H9 (cell line): ENCODE results near the gene LDB3. TPM values are rescaled to one million over a fixed set of nuclear protein-coding genes. Genes with fewer than 3 reads are reported as not detected.

ENCODE experiments used
- DNase-seq: peaks from one replicate; pipeline ENCODE4 v3.0.0-alpha.2; 2017
- H2AFZ ChIP-seq: one replicate; pipeline ENCODE4 v1.6.1; 2013; ENCODE audit warnings: mild to moderate bottlenecking, low read length, control low read depth, moderate library complexity
- H2AK5ac ChIP-seq: 2 replicates; pipeline ENCODE4 v1.6.1; 2013; ENCODE audit warnings: low read length, control low read depth, mixed read lengths; ENCODE audit not compliant: insufficient read length
- H2BK120ac ChIP-seq: one replicate; pipeline ENCODE4 v1.6.1; 2013; ENCODE audit warnings: low read depth, mild to moderate bottlenecking, low read length, control low read depth, inconsistent platforms; ENCODE audit not compliant: poor library complexity, severe bottlenecking
- H2BK12ac ChIP-seq: 2 replicates; pipeline ENCODE4 v1.6.1; 2013; ENCODE audit warnings: low read length, control low read depth, mixed read lengths, low read depth; ENCODE audit not compliant: insufficient read length
- H2BK15ac ChIP-seq: 2 replicates; pipeline ENCODE4 v1.6.1; 2013; ENCODE audit warnings: low read depth, low read length, control low read depth
- H2BK20ac ChIP-seq: one replicate; pipeline ENCODE4 v1.6.1; 2013; ENCODE audit warnings: low read depth, mild to moderate bottlenecking, low read length, control low read depth, inconsistent platforms; ENCODE audit not compliant: poor library complexity, severe bottlenecking
- H2BK5ac ChIP-seq: 2 replicates; pipeline ENCODE4 v1.6.1; 2013; ENCODE audit warnings: low read length, control low read depth, mixed read lengths; ENCODE audit not compliant: insufficient read length
- H3K14ac ChIP-seq: 2 replicates; pipeline ENCODE4 v1.6.1; 2013; ENCODE audit warnings: low read length, control low read depth; ENCODE audit not compliant: insufficient read depth
- H3K18ac ChIP-seq: 2 replicates; pipeline ENCODE4 v1.6.1; 2013; ENCODE audit warnings: low read depth, mild to moderate bottlenecking, mixed read lengths, low read length, control low read depth; ENCODE audit not compliant: insufficient read length
- H3K23ac ChIP-seq: 2 replicates; pipeline ENCODE4 v1.6.1; 2013; ENCODE audit warnings: low read length, control low read depth, mixed read lengths, low read depth; ENCODE audit not compliant: insufficient read length
- H3K23me2 ChIP-seq: 2 replicates; pipeline ENCODE4 v1.6.1; 2013; ENCODE audit warnings: low read depth, mild to moderate bottlenecking, mixed read lengths, low read length, control low read depth; ENCODE audit not compliant: insufficient read length, poor library complexity, severe bottlenecking
- H3K27ac ChIP-seq: 2 replicates; pipeline ENCODE4 v1.5.1; 2013; ENCODE audit warnings: low read length, control low read depth, mixed read lengths, low read depth; ENCODE audit not compliant: insufficient read length
- H3K27me3 ChIP-seq: 2 replicates; pipeline ENCODE4 v1.6.1; 2013; ENCODE audit warnings: low read length, control low read depth, inconsistent platforms; ENCODE audit not compliant: insufficient read depth
- H3K4ac ChIP-seq: 2 replicates; pipeline ENCODE4 v1.6.1; 2013; ENCODE audit warnings: low read depth, mild to moderate bottlenecking, control low read depth, inconsistent platforms, low read length, moderate library complexity
- H3K4me1 ChIP-seq: 2 replicates; pipeline ENCODE4 v1.6.1; 2013; ENCODE audit warnings: low read length, control low read depth, inconsistent platforms; ENCODE audit not compliant: insufficient read depth
- H3K4me2 ChIP-seq: 2 replicates; pipeline ENCODE4 v1.6.1; 2013; ENCODE audit warnings: low read length, control low read depth, mixed read lengths; ENCODE audit not compliant: insufficient read length, insufficient read depth
- H3K56ac ChIP-seq: 2 replicates; pipeline ENCODE4 v1.6.1; 2013; ENCODE audit warnings: low read depth, mild to moderate bottlenecking, mixed read lengths, low read length, control low read depth; ENCODE audit not compliant: insufficient read length
- H3K79me1 ChIP-seq: 2 replicates; pipeline ENCODE4 v1.6.1; 2013; ENCODE audit warnings: low read depth, mild to moderate bottlenecking, moderate library complexity, low read length, control low read depth, inconsistent platforms; ENCODE audit not compliant: insufficient read depth, poor library complexity, severe bottlenecking
- H3K79me2 ChIP-seq: 2 replicates; pipeline ENCODE4 v1.6.1; 2013; ENCODE audit warnings: low read length, control low read depth, inconsistent platforms; ENCODE audit not compliant: insufficient read depth
- H3K9ac ChIP-seq: 2 replicates; pipeline ENCODE4 v1.6.1; 2013; ENCODE audit warnings: low read length, control low read depth, mixed read lengths; ENCODE audit not compliant: insufficient read length; ENCODE audit errors: extremely low read depth
- H3K9me3 ChIP-seq: one replicate; pipeline ENCODE4 v1.6.1; 2013; ENCODE audit warnings: low read depth, low read length, inconsistent platforms; ENCODE audit not compliant: control insufficient read depth
- H3T11ph ChIP-seq: one replicate; pipeline ENCODE4 v1.6.1; 2013; ENCODE audit warnings: mild to moderate bottlenecking, low read length, control low read depth, inconsistent platforms
- H4K20me1 ChIP-seq: one replicate; pipeline ENCODE4 v1.6.1; 2013; ENCODE audit not compliant: control insufficient read depth, insufficient read length, insufficient read depth
- H4K5ac ChIP-seq: 2 replicates; pipeline ENCODE4 v1.6.1; 2013; ENCODE audit warnings: low read depth, mild to moderate bottlenecking, mixed read lengths, low read length, control low read depth; ENCODE audit not compliant: insufficient read length
- H4K8ac ChIP-seq: replicated peaks from 2 replicates; pipeline ENCODE4 v1.6.1; 2013; ENCODE audit warnings: low read length, control low read depth, mixed read lengths, low read depth; ENCODE audit not compliant: insufficient read length
- H4K91ac ChIP-seq: 2 replicates; pipeline ENCODE4 v1.6.1; 2013; ENCODE audit warnings: low read depth, mild to moderate bottlenecking, moderate library complexity, mixed read lengths, low read length, control low read depth; ENCODE audit not compliant: insufficient read length
- H3K27ac Mint-ChIP-seq, 3 experiments: 2 replicates in 2 of 3; 3 replicates in 1 of 3; pipeline ENCODE4 v1.8.0; 2020 to 2021; ENCODE audit warnings: mixed read lengths in 3 of 3, mild to moderate bottlenecking in 1 of 3, moderate library complexity in 1 of 3
- H3K27me3 Mint-ChIP-seq: 2 replicates; pipeline ENCODE4 v1.8.0; 2021; ENCODE audit warnings: low read depth, mild to moderate bottlenecking, moderate library complexity, mixed read lengths
- H3K36me3 Mint-ChIP-seq, 3 experiments: 2 replicates in 2 of 3; 3 replicates in 1 of 3; pipeline ENCODE4 v1.8.0; 2020 to 2021; ENCODE audit warnings: low read depth in 3 of 3, mixed read lengths in 3 of 3; ENCODE audit not compliant: insufficient read depth in 1 of 3
- H3K4me1 Mint-ChIP-seq, 2 experiments: 2 replicates each; pipeline ENCODE4 v1.8.0; 2020; ENCODE audit warnings: mixed read lengths in 2 of 2
- H3K4me3 Mint-ChIP-seq, 2 experiments: 2 replicates in 1 of 2; 3 replicates in 1 of 2; pipeline ENCODE4 v1.8.0; 2020 to 2021; ENCODE audit warnings: mild to moderate bottlenecking in 2 of 2, mixed read lengths in 2 of 2, moderate library complexity in 1 of 2
- H3K9me3 Mint-ChIP-seq, 2 experiments: 2 replicates in 1 of 2; 3 replicates in 1 of 2; pipeline ENCODE4 v1.8.0; 2020; ENCODE audit warnings: mild to moderate bottlenecking in 2 of 2, mixed read lengths in 2 of 2, moderate library complexity in 1 of 2
- CTCF ChIP-seq: fragments of 200-600 bp; sonication (generic); conservative IDR thresholded peaks from 3 replicates; pipeline ENCODE4 v1.8.0; 2021; ENCODE audit warnings: antibody characterized with exemption, mild to moderate bottlenecking
- WGBS: extraction: QIAGEN DNeasy Blood & Tissue Kit; methylation state at CpG from one replicate; pipeline ENCODE4 v1.1.7; 2013; ENCODE audit warnings: missing lambda C conversion rate, low lambda C conversion rate, mixed read lengths; ENCODE audit not compliant: insufficient read length; ENCODE audit errors: extremely low coverage; 5-methylcytosine and 5-hydroxymethylcytosine counted together
- total RNA-seq: library from RNA; stranded (reverse); gene quantifications from 2 replicates; pipeline ENCODE4 v1.2.1, GENCODE V29; 2021

Gene LDB3
- total RNA-seq, 1 experiment from 2014 or later = 0.17 TPM

GRCh38 chr10:86732771-86733170, 64.5 kb downstream of the LDB3 start:
- Histone ChIP-seq H3K23me2 (no peaks in the 10 kb centered on the region), H3K9ac (no peak overlapping the region), H2BK5ac (no peak overlapping the region), H3K79me2 (no peaks in the 10 kb centered on the region), H3K56ac (no peak overlapping the region), H4K20me1 (no peaks in the 10 kb centered on the region), H3K27ac (no peak overlapping the region), H4K5ac (no peak overlapping the region), H3K9me3 (no peaks in the 10 kb centered on the region), H2BK20ac (no peak overlapping the region), H2BK120ac (no peak overlapping the region), H2BK15ac (no peak overlapping the region), H3T11ph (no peak overlapping the region), H4K8ac (no peak overlapping the region), H3K23ac (no peak overlapping the region), H3K4me2 (no peak overlapping the region), H3K4me1 (peaks cover 2% of the 10 kb centered on the region; the same call in 1 of the 2 replicates), H2AFZ (no peak overlapping the region), H3K27me3 (no peaks in the 10 kb centered on the region), H2BK12ac (no peak overlapping the region), H3K18ac (no peak overlapping the region), H3K79me1 (no peaks in the 10 kb centered on the region), H3K4ac (no peak overlapping the region), H2AK5ac (no peak overlapping the region), H3K14ac (no peak overlapping the region), H4K91ac (no peak overlapping the region)
- DNase-seq = no peak
- Mint-ChIP-seq H3K4me3 (no peak overlapping the region), H3K36me3 (no peaks in the 10 kb centered on the region), H3K9me3 (no peaks in the 10 kb centered on the region), H3K27me3 (peaks cover 6% of the 10 kb centered on the region; the same call in 1 of the 2 replicates), H3K4me1 (peaks cover 10 to 22% of the 10 kb centered on the region in 2 experiments), H3K27ac (no peak overlapping the region)
- no CpG with 5 or more reads among the region's 13 CpGs for WGBS
- TF ChIP-seq CTCF = no peak
